ENCODE data around the gene USB1.

DNA sequence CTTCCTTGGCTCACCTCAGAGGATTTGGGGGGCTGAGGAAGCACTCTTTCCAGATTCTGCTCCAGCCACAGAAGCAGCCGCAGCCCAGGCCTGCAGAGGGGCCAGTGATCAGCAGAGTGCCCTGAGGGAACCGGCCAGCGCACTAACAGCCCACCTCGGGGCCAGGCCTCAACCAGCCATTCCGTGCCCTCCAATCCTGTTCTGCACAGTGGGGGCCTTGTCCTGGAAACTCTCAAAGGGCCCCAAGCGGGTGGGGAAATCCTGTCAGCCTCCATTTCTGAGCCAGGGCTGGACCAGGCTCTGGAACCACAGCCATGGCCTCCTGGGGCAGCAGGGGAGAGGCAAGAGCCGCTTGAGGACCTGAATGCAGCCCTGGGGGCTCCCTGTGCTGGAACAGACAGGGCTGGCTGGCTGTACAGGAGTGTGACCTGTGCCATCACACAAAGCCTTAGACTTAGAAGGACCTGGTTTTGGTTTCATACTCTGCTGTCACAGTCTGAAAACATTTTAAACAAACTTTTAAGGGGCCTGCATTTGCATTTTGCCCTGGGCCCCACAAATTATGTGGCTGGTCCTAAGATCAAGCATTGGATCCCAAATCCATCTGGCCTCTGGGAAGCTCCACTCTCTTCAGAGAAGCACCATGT is 40.3 kb upstream of the USB1 start:
- TF ChIP-seq CTCF (conservative IDR thresholded peaks at IDR 0.05) (no peak), EZH2 (IDR thresholded peaks at IDR 0.05; ENCODE audit: low read depth) (no peak)
